ENCODE results near the gene CHAF1A.
A peak's percentile ranks its signal among the peaks of the same experiment; 100 is the strongest.

GRCh38 chr19:4430760-4431159 lies 28.3 kb downstream of the CHAF1A start:
- TF ChIP-seq, protein P1, sequence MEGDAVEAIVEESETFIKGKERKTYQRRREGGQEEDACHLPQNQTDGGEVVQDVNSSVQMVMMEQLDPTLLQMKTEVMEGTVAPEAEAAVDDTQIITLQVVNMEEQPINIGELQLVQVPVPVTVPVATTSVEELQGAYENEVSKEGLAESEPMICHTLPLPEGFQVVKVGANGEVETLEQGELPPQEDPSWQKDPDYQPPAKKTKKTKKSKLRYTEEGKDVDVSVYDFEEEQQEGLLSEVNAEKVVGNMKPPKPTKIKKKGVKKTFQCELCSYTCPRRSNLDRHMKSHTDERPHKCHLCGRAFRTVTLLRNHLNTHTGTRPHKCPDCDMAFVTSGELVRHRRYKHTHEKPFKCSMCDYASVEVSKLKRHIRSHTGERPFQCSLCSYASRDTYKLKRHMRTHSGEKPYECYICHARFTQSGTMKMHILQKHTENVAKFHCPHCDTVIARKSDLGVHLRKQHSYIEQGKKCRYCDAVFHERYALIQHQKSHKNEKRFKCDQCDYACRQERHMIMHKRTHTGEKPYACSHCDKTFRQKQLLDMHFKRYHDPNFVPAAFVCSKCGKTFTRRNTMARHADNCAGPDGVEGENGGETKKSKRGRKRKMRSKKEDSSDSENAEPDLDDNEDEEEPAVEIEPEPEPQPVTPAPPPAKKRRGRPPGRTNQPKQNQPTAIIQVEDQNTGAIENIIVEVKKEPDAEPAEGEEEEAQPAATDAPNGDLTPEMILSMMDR (IDR thresholded peaks at IDR 0.05): no peak
- no peak for TF ChIP-seq POLR2A (IDR thresholded peaks at IDR 0.05)
- TF ChIP-seq EP300 (IDR thresholded peaks at IDR 0.05): peak in 1 of 2 donors; percentile 22

Measured in tibial nerve (tissue), 4 donors.